Measurements from ENCODE around the gene FOXJ1. TPM values are rescaled to one million over a fixed set of nuclear protein-coding genes. Genes with fewer than 3 reads are reported as not detected.

Gene FOXJ1
- total and polyA plus RNA-seq, 4 experiments from 2014 or later, result 0.19 to 0.20 TPM; not detected in 2

GRCh38 chr17:76149214-76149613 is 8.2 kb upstream of the FOXJ1 start:
- no peak for DNase-seq
- Histone ChIP-seq H3K9me3 (ENCODE audit: control insufficient read depth in 1 of 2, low read length in 2 of 2) (no peaks in the 10 kb centered on the region), H3K4me1 (ENCODE audit: insufficient read depth, low read length) (peaks cover 53% of the 10 kb centered on the region), H3K4me3 (ENCODE audit: low read length in 2 of 2) (no peak overlapping the region), H3K27me3 (ENCODE audit: insufficient read depth, low read length) (no peaks in the 10 kb centered on the region), H3K36me3 (ENCODE audit: insufficient read depth, low read length) (peaks cover 6% of the 10 kb centered on the region), H3K27ac (ENCODE audit: low read depth, low read length) (no peak overlapping the region)
- H3K27me3 Mint-ChIP-seq, result no peaks in the 10 kb centered on the region
- ChIA-PET POLR2A (ENCODE audit: partially characterized antibody) (interaction anchor here (8.1 kb wide), 1 partner anchor 29 kb away, joined by 91 read pairs; no protein-coding TSS in a partner anchor), CTCF (ENCODE audit: partially characterized antibody) (interaction anchor here (1.3 to 18.1 kb wide), 2 partner anchors 19 to 30 kb away, joined by 4 to 214 read pairs; no protein-coding TSS in a partner anchor)
- peaks cover 23 to 31% of the 10 kb centered on the region in 2 donors for H3K36me3 Mint-ChIP-seq
- peaks cover 42 to 77% (median 58%) of the 10 kb centered on the region in 4 donors for H3K4me1 Mint-ChIP-seq
- peak overlapping the region in 1 of 8 donors; percentile 12 for H3K4me3 Mint-ChIP-seq
- peak overlapping the region in 4 of 7 donors; percentile 31 to 81 (median 76) for H3K27ac Mint-ChIP-seq
- no peaks in the 10 kb centered on the region for H3K9me3 Mint-ChIP-seq
- intact Hi-C loops (cut with micrococcal nuclease), result no loop called here

GRCh38 chr17:76148015-76148326 is 6.9 kb upstream of the FOXJ1 start:
- DNase-seq, result no peak
- Mint-ChIP-seq H3K27ac (peak overlapping the region in 4 of 7 donors; percentile 51 to 73 (median 56)), H3K36me3 (peaks cover 16 to 23% of the 10 kb centered on the region in 2 donors), H3K9me3 (no peaks in the 10 kb centered on the region), H3K4me3 (no peak overlapping the region), H3K4me1 (peaks cover 43 to 77% (median 60%) of the 10 kb centered on the region in 4 donors), H3K27me3 (no peaks in the 10 kb centered on the region)
- no peaks in the 10 kb centered on the region for H3K27me3 ChIP-seq (ENCODE audit: insufficient read depth, low read length)
- no peak overlapping the region for H3K4me3 ChIP-seq (ENCODE audit: low read length in 2 of 2)
- CTCF ChIA-PET (ENCODE audit: partially characterized antibody), result interaction anchor here (18.1 kb wide), 1 partner anchor 31 kb away, joined by 214 read pairs; no protein-coding TSS in a partner anchor
- peaks cover 63% of the 10 kb centered on the region for H3K4me1 ChIP-seq (ENCODE audit: insufficient read depth, low read length)
- H3K27ac ChIP-seq (ENCODE audit: low read depth, low read length), result no peak overlapping the region
- H3K36me3 ChIP-seq (ENCODE audit: insufficient read depth, low read length), result no peaks in the 10 kb centered on the region
- POLR2A ChIA-PET (ENCODE audit: partially characterized antibody), result no interaction called here
- H3K9me3 ChIP-seq (ENCODE audit: control insufficient read depth in 1 of 2, low read length in 2 of 2), result no peaks in the 10 kb centered on the region
- intact Hi-C loops (cut with micrococcal nuclease), result no loop called here

- Mint-ChIP-seq H3K4me1 (peaks cover 43 to 77% (median 60%) of the 10 kb centered on the region in 4 donors), H3K27ac (peak overlapping the region; percentile 31 to 99 (median 64)), H3K4me3 (no peak overlapping the region), H3K27me3 (no peaks in the 10 kb centered on the region), H3K9me3 (no peaks in the 10 kb centered on the region), H3K36me3 (peaks cover 14 to 21% of the 10 kb centered on the region in 2 donors)
- no peaks in the 10 kb centered on the region for H3K9me3 ChIP-seq (ENCODE audit: control insufficient read depth in 1 of 2, low read length in 2 of 2)
- ChIA-PET CTCF (ENCODE audit: partially characterized antibody) (interaction anchor here (2.0 to 18.1 kb wide), 2 partner anchors 31 to 117 kb away, joined by 6 to 214 read pairs; no protein-coding TSS in a partner anchor), POLR2A (ENCODE audit: partially characterized antibody) (interaction anchor here (2.8 to 8.1 kb wide), 3 partner anchors 9 to 121 kb away, joined by 15 to 157 read pairs (median 149); partner anchors contain the start of gene UBALD2)
- H3K27me3 ChIP-seq (ENCODE audit: insufficient read depth, low read length), result no peaks in the 10 kb centered on the region
- no peak overlapping the region for H3K4me3 ChIP-seq (ENCODE audit: low read length in 2 of 2)
- no peaks in the 10 kb centered on the region for H3K36me3 ChIP-seq (ENCODE audit: insufficient read depth, low read length)
- no peak for DNase-seq
- H3K4me1 ChIP-seq (ENCODE audit: insufficient read depth, low read length), result peaks cover 63% of the 10 kb centered on the region
- no peak overlapping the region for H3K27ac ChIP-seq (ENCODE audit: low read depth, low read length)
- intact Hi-C loops (cut with micrococcal nuclease), result no loop called here
Observed at GRCh38 chr17:76147211-76148014, 6.4 kb upstream of the FOXJ1 start.

- H3K4me3 Mint-ChIP-seq, result peak overlapping the region in 7 of 8 donors; percentile 39 to 83 (median 73)
- Histone ChIP-seq H3K4me1 (ENCODE audit: insufficient read depth, low read length) (peaks cover 63% of the 10 kb centered on the region), H3K27me3 (ENCODE audit: insufficient read depth, low read length) (no peaks in the 10 kb centered on the region), H3K9me3 (ENCODE audit: control insufficient read depth in 1 of 2, low read length in 2 of 2) (no peaks in the 10 kb centered on the region), H3K27ac (ENCODE audit: low read depth, low read length) (peak overlapping the region; percentile 75), H3K36me3 (ENCODE audit: insufficient read depth, low read length) (no peaks in the 10 kb centered on the region), H3K4me3 (ENCODE audit: low read length in 2 of 2) (peak overlapping the region in 1 of 2 donors; percentile 36)
- CTCF ChIA-PET (ENCODE audit: partially characterized antibody), result interaction anchor here (1.0 to 18.1 kb wide), 9 partner anchors 13 to 137 kb away, joined by 3 to 214 read pairs (median 4); no protein-coding TSS in a partner anchor
- no peaks in the 10 kb centered on the region for H3K27me3 Mint-ChIP-seq
- H3K36me3 Mint-ChIP-seq, result peaks cover 6 to 10% of the 10 kb centered on the region in 2 donors
- no peaks in the 10 kb centered on the region for H3K9me3 Mint-ChIP-seq
- peak overlapping the region; percentile 83 to 99 (median 97) for H3K27ac Mint-ChIP-seq
- no peak for DNase-seq
- POLR2A ChIA-PET (ENCODE audit: partially characterized antibody), result interaction anchor here (0.6 to 8.1 kb wide), 24 partner anchors 6 to 525 kb away, joined by 3 to 157 read pairs (median 4); partner anchors contain the start of genes SRP68 and UBALD2
- H3K4me1 Mint-ChIP-seq, result peaks cover 34 to 77% (median 57%) of the 10 kb centered on the region in 4 donors
- intact Hi-C loops (cut with micrococcal nuclease), result no loop called here
Observed at GRCh38 chr17:76146053-76146851, 5.2 kb upstream of the FOXJ1 start.

GRCh38 chr17:76145231-76146052 is 4.4 kb upstream of the FOXJ1 start:
- H3K9me3 Mint-ChIP-seq, result no peaks in the 10 kb centered on the region
- H3K27ac Mint-ChIP-seq, result peak overlapping the region; percentile 83 to 99 (median 97)
- Histone ChIP-seq H3K9me3 (ENCODE audit: control insufficient read depth in 1 of 2, low read length in 2 of 2) (no peaks in the 10 kb centered on the region), H3K27ac (ENCODE audit: low read depth, low read length) (peak overlapping the region; percentile 75), H3K4me1 (ENCODE audit: insufficient read depth, low read length) (peaks cover 66% of the 10 kb centered on the region), H3K27me3 (ENCODE audit: insufficient read depth, low read length) (peaks cover 4% of the 10 kb centered on the region), H3K36me3 (ENCODE audit: insufficient read depth, low read length) (no peaks in the 10 kb centered on the region), H3K4me3 (ENCODE audit: low read length in 2 of 2) (peak overlapping the region in 1 of 2 donors; percentile 36)
- peaks cover 2 to 4% of the 10 kb centered on the region in 2 donors for H3K36me3 Mint-ChIP-seq
- H3K4me3 Mint-ChIP-seq, result peak overlapping the region; percentile 39 to 83 (median 73)
- intact Hi-C loops (cut with micrococcal nuclease), result loop anchor here (1.0 kb wide), 1 partner anchor 37 kb away; no protein-coding TSS in a partner anchor
- ChIA-PET POLR2A (ENCODE audit: partially characterized antibody) (interaction anchor here (0.6 to 8.1 kb wide), 28 partner anchors 7 to 526 kb away, joined by 3 to 157 read pairs (median 4); partner anchors contain the start of genes SRP68 and UBALD2), CTCF (ENCODE audit: partially characterized antibody) (interaction anchor here (0.7 to 18.1 kb wide), 11 partner anchors 12 to 136 kb away, joined by 3 to 214 read pairs (median 4); no protein-coding TSS in a partner anchor)
- peaks cover 35 to 74% (median 56%) of the 10 kb centered on the region in 4 donors for H3K4me1 Mint-ChIP-seq
- DNase-seq, result peak; percentile 62 to 72 (median 67)
- H3K27me3 Mint-ChIP-seq, result peaks cover 0 to 2% of the 10 kb centered on the region in 2 donors

- Mint-ChIP-seq H3K4me3 (peak overlapping the region in 6 of 8 donors; percentile 32 to 94 (median 78)), H3K9me3 (no peaks in the 10 kb centered on the region), H3K27me3 (peaks cover 3% of the 10 kb centered on the region in 2 donors), H3K27ac (peak overlapping the region; percentile 82 to 94 (median 90)), H3K36me3 (no peaks in the 10 kb centered on the region), H3K4me1 (peaks cover 39 to 74% (median 56%) of the 10 kb centered on the region in 4 donors)
- Histone ChIP-seq H3K36me3 (ENCODE audit: insufficient read depth, low read length) (no peaks in the 10 kb centered on the region), H3K4me1 (ENCODE audit: insufficient read depth, low read length) (peaks cover 73% of the 10 kb centered on the region), H3K27ac (ENCODE audit: low read depth, low read length) (no peak overlapping the region), H3K27me3 (ENCODE audit: insufficient read depth, low read length) (peaks cover 4% of the 10 kb centered on the region), H3K4me3 (ENCODE audit: low read length in 2 of 2) (no peak overlapping the region), H3K9me3 (ENCODE audit: control insufficient read depth in 1 of 2, low read length in 2 of 2) (no peaks in the 10 kb centered on the region)
- ChIA-PET POLR2A (ENCODE audit: partially characterized antibody) (interaction anchor here (0.7 to 8.1 kb wide), 12 partner anchors 9 to 126 kb away, joined by 3 to 157 read pairs (median 4); partner anchors contain the start of genes EXOC7 and UBALD2), CTCF (ENCODE audit: partially characterized antibody) (interaction anchor here (0.9 to 18.1 kb wide), 5 partner anchors 9 to 137 kb away, joined by 3 to 214 read pairs (median 10); no protein-coding TSS in a partner anchor)
- no peak for DNase-seq
- intact Hi-C loops (cut with micrococcal nuclease), result no loop called here
Observed at GRCh38 chr17:76142585-76143041, 1.6 kb upstream of the FOXJ1 start.
